ENCODE data around the gene SETX. TPM values are rescaled to one million over a fixed set of nuclear protein-coding genes. Genes with fewer than 3 reads are reported as not detected.

Gene SETX, protein sequence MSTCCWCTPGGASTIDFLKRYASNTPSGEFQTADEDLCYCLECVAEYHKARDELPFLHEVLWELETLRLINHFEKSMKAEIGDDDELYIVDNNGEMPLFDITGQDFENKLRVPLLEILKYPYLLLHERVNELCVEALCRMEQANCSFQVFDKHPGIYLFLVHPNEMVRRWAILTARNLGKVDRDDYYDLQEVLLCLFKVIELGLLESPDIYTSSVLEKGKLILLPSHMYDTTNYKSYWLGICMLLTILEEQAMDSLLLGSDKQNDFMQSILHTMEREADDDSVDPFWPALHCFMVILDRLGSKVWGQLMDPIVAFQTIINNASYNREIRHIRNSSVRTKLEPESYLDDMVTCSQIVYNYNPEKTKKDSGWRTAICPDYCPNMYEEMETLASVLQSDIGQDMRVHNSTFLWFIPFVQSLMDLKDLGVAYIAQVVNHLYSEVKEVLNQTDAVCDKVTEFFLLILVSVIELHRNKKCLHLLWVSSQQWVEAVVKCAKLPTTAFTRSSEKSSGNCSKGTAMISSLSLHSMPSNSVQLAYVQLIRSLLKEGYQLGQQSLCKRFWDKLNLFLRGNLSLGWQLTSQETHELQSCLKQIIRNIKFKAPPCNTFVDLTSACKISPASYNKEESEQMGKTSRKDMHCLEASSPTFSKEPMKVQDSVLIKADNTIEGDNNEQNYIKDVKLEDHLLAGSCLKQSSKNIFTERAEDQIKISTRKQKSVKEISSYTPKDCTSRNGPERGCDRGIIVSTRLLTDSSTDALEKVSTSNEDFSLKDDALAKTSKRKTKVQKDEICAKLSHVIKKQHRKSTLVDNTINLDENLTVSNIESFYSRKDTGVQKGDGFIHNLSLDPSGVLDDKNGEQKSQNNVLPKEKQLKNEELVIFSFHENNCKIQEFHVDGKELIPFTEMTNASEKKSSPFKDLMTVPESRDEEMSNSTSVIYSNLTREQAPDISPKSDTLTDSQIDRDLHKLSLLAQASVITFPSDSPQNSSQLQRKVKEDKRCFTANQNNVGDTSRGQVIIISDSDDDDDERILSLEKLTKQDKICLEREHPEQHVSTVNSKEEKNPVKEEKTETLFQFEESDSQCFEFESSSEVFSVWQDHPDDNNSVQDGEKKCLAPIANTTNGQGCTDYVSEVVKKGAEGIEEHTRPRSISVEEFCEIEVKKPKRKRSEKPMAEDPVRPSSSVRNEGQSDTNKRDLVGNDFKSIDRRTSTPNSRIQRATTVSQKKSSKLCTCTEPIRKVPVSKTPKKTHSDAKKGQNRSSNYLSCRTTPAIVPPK (N-terminal part only)
- total RNA-seq = 44.2 and 46.0 TPM in 2 replicates

DNA sequence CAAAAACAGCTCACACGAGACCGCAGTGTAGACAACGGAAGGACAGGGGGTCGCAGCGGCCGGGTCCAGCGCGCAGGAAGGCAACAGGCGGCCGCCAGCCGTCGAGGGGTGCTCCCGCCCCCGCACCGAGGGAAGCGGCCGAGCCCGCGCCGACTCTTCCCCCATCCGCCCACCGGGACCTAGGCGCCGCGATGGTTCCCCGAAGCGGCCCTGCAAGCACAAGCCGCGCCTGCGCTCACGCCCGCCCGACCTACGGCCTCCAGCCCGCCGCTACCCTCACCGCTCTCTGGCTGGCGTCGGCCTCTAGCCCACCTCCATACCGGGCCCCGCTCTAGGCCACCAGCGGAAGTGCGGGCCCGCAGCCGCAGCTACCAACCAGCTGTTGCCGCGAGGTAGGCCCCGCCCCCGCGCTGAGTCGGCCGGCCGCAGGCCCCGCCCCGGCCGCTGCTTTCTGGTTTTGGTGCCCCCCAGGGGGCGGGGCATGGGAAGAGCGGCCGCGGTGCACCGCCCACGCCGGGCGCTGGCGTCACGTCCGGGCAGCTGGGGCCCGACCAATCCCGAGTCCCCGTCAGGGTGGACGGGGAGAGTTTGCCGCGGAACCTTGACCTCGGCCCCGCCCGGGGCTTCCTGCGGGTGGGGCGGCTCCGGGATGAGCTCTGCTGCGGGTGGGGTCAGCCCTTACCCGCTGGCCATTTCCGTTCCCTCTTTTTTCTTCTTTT lies at the start of gene SETX:
Gene SETX, minus strand, starts transcription at position 350 of the 719 bp plus-strand sequence. CDS start 5,558 bp downstream, outside the sequence.
- peaks cover 1% of the 10 kb centered on the region for H3K36me3 ChIP-seq (ENCODE audit: control insufficient read depth, insufficient read depth, low read length)
- H3K4me3 ChIP-seq (ENCODE audit: low read depth, low read length) = peak within 1 kb of the TSS; percentile 82
- peak; percentile 81 for DNase-seq (ENCODE audit: low read depth)
- no peak for TF ChIP-seq CTCF (IDR thresholded peaks at IDR 0.05; ENCODE audit: insufficient read depth, low read length, poor library complexity, severe bottlenecking)
- no peaks in the 10 kb centered on the region for H3K27me3 ChIP-seq (ENCODE audit: control insufficient read depth, insufficient read depth, low read length)

DNA sequence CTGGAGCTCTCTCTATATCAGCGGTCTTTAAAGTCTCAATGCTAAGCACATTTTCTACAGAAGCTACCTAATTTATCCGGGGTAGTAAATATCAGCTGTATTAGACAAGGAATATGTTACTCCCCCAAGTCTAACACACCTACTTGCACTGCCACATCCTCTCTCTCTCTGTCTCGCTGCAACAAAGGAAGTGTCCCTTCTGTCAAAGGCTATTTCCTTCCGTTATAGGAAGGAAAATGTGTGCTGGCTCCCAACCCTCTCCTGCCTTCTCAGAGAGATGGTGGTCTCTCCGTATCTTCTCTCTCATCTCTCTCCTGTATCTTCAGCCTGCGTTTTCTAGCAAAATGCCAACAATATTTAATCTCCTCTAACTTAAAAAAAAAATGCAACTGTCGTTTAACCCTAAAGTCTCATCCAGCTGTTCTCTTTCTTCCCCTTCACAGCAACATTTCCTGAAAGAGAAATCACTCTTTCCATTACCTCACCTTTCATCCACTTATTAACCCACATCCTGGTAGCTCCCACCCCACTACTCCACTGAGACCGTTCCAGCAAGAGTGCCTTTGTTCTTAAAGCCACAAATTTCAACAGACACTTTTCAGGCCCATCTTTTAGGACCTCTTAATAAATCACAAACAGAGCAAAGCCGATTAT lies 49.6 kb upstream of the SETX start:
- peaks cover 1% of the 10 kb centered on the region for H3K36me3 ChIP-seq (ENCODE audit: control insufficient read depth, insufficient read depth, low read length)
- H3K4me3 ChIP-seq (ENCODE audit: low read depth, low read length) = no peak overlapping the region
- no peaks in the 10 kb centered on the region for H3K27me3 ChIP-seq (ENCODE audit: control insufficient read depth, insufficient read depth, low read length)
- DNase-seq (ENCODE audit: low read depth) = peak; percentile 35
- no peak for TF ChIP-seq CTCF (IDR thresholded peaks at IDR 0.05; ENCODE audit: insufficient read depth, low read length, poor library complexity, severe bottlenecking)

GRCh38 chr9:132401824-132402223 lies 47.0 kb upstream of the SETX start:
- no peak for TF ChIP-seq CTCF (IDR thresholded peaks at IDR 0.05; ENCODE audit: insufficient read depth, low read length, poor library complexity, severe bottlenecking)
- DNase-seq (ENCODE audit: low read depth) = peak; percentile 55
- no peaks in the 10 kb centered on the region for H3K27me3 ChIP-seq (ENCODE audit: control insufficient read depth, insufficient read depth, low read length)
- peaks cover 1% of the 10 kb centered on the region for H3K36me3 ChIP-seq (ENCODE audit: control insufficient read depth, insufficient read depth, low read length)
- H3K4me3 ChIP-seq (ENCODE audit: low read depth, low read length) = no peak overlapping the region

- Histone ChIP-seq H3K4me3 (ENCODE audit: low read depth, low read length) (no peak overlapping the region), H3K27me3 (ENCODE audit: control insufficient read depth, insufficient read depth, low read length) (no peaks in the 10 kb centered on the region), H3K36me3 (ENCODE audit: control insufficient read depth, insufficient read depth, low read length) (peaks cover 1% of the 10 kb centered on the region)
- TF ChIP-seq CTCF (IDR thresholded peaks at IDR 0.05; ENCODE audit: insufficient read depth, low read length, poor library complexity, severe bottlenecking) = no peak
- no peak for DNase-seq (ENCODE audit: low read depth)
Observed at GRCh38 chr9:132395560-132395959, 40.8 kb upstream of the SETX start.

DNA sequence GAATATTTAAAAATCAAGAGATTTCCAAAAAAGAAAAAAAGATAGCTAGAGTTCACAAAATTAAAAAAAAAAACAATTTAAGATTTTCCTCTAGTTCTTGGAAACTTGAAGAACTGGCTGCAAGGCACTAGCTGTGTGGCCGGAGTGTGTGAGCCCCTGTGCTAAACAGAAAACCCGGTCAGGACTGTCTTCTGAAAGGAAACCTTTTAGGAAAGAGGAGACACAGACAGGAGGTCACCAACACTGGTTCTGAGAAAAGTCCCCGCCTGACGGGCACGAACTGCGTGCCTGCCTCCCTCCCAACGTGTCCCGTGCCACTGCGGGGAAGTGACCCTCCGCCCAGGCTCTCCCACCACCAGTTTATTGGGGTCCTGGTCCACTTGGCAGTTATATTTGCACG lies 36.7 kb upstream of the SETX start:
- H3K4me3 ChIP-seq (ENCODE audit: low read depth, low read length) = no peak overlapping the region
- no peaks in the 10 kb centered on the region for H3K27me3 ChIP-seq (ENCODE audit: control insufficient read depth, insufficient read depth, low read length)
- no peak for DNase-seq (ENCODE audit: low read depth)
- no peak for TF ChIP-seq CTCF (IDR thresholded peaks at IDR 0.05; ENCODE audit: insufficient read depth, low read length, poor library complexity, severe bottlenecking)
- peaks cover 1% of the 10 kb centered on the region for H3K36me3 ChIP-seq (ENCODE audit: control insufficient read depth, insufficient read depth, low read length)

Data from kidney epithelial cell (primary cell).